SU-DHL-6 (cell line): ENCODE results near the gene KRTAP5-4.
"Not testable (repeated sequence)": the region's sequence is repeated elsewhere in the genome, so short reads cannot be mapped to it uniquely, and the experiment has no call there.

Source experiments
- H2AFZ ChIP-seq: fragments of 200-600 bp; sonication (generic); 2 replicates; pipeline ENCODE4 v1.6.1; 2014; ENCODE audit warnings: low read depth, mild to moderate bottlenecking, moderate library complexity, mixed read lengths, antibody characterized with exemption, low read length; ENCODE audit not compliant: severe bottlenecking
- H3F3A ChIP-seq: fragments of 200-600 bp; shearing (Covaris generic); 2 replicates; pipeline ENCODE4 v1.6.0; 2016; ENCODE audit warnings: antibody characterized with exemption, mild to moderate bottlenecking; ENCODE audit not compliant: insufficient read depth
- H3K27ac ChIP-seq: fragments of 200-600 bp; sonication (generic); 2 replicates; pipeline ENCODE4 v1.5.1; 2016; ENCODE audit warnings: low read depth, mild to moderate bottlenecking, low read length, moderate library complexity, mixed read lengths
- H3K27me3 ChIP-seq: fragments of 200-600 bp; sonication (generic), shearing (Covaris generic); 2 replicates; pipeline ENCODE4 v1.6.0; 2014; ENCODE audit warnings: mild to moderate bottlenecking, low read length
- H3K36me3 ChIP-seq: fragments of 200-600 bp; sonication (generic); 2 replicates; pipeline ENCODE4 v1.6.1; 2014; ENCODE audit warnings: mild to moderate bottlenecking, low read length, mixed read lengths
- H3K4me2 ChIP-seq: fragments of 300-600, 200-600 bp; shearing (Covaris generic), sonication (generic); 2 replicates; pipeline ENCODE4 v1.6.0; 2014; ENCODE audit warnings: low read length, low read depth, mild to moderate bottlenecking; ENCODE audit not compliant: poor library complexity, severe bottlenecking
- H3K4me3 ChIP-seq: fragments of 200-600 bp; sonication (generic); 2 replicates; pipeline ENCODE4 v1.5.1; 2014; ENCODE audit warnings: antibody characterized with exemption, low read length, mild to moderate bottlenecking, mixed read lengths; ENCODE audit not compliant: insufficient read depth, poor library complexity, severe bottlenecking
- H3K79me2 ChIP-seq: fragments of 200-600 bp; sonication (generic); 2 replicates; pipeline ENCODE4 v1.6.1; 2014; ENCODE audit warnings: mild to moderate bottlenecking, low read length, moderate library complexity; ENCODE audit not compliant: insufficient read depth
- H3K9ac ChIP-seq: fragments of 200-600 bp; sonication (generic); 2 replicates; pipeline ENCODE4 v1.7.0; 2014; ENCODE audit warnings: mild to moderate bottlenecking, low read length
- H3K9me2 ChIP-seq: fragments of 200-600 bp; sonication (generic); replicated peaks from 2 replicates; pipeline ENCODE4 v1.6.1; 2014; ENCODE audit warnings: low read length; ENCODE audit not compliant: insufficient read depth
- H3K9me3 ChIP-seq: fragments of 200-600 bp; sonication (generic); 2 replicates; pipeline ENCODE4 v1.6.1; 2014; ENCODE audit warnings: low read length, mixed read lengths; ENCODE audit not compliant: insufficient read depth
- H4K20me1 ChIP-seq: fragments of 200-600 bp; sonication (generic); 2 replicates; pipeline ENCODE4 v1.6.1; 2014; ENCODE audit warnings: low read depth, mild to moderate bottlenecking, antibody characterized with exemption, low read length, moderate library complexity, mixed read lengths
- EZH2phosphoT487 ChIP-seq: fragments of 200-600 bp; sonication (generic), shearing (Covaris generic); conservative IDR thresholded peaks from 2 replicates; pipeline ENCODE4 v1.6.1; 2018; ENCODE audit warnings: mild to moderate bottlenecking, antibody characterized with exemption, low read length, moderate library complexity, mixed read lengths
- TF ChIP-seq, protein P1 (sequence below): fragments of 200-600 bp; sonication (generic); IDR thresholded peaks from one replicate; pipeline ENCODE4 v1.5.1; 2017; ENCODE audit warnings: antibody characterized with exemption, mild to moderate bottlenecking, low read length, moderate library complexity; ENCODE audit not compliant: insufficient read depth, poor library complexity, severe bottlenecking

The KRTAP5-4 gene

DNA sequence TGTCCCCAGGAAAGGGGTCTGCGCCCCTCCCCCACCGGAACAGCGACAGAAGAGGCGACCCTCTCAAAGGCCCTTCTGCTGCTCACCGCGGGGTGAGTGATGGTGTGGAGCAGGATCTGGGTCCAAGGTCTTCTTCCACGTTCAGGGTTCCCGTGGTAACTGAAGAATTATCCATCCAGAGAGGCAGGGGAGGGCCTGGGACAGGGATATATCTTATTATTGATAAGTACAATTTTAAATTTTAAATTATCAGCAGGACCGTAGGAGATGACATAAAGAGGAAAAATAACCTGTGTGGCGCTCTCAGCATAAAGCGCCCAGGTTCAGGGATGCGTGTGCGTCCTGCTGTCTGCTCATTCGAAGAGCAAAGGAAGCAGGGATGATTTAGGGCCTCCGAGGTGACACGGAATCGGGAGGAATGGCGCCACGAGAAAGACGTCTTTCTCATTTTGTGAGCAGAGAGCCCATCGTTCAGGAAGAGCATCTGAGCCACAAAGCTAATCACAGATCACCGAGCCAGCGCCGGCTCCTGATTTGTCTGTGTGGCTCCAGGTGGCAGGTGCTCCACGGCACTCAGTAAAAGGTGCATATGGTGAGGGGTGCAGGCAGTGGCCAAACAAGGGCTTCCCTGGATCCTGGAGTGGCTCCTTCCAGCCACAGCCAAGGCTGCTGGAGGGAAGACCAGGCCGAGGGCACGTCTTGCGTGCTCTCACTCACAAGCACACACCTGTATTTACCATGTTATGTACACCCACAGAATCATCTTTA lies 26.9 kb upstream of the KRTAP5-4 start:
- H3K4me2 ChIP-seq, result no peak overlapping the region
- H3K36me3 ChIP-seq, result no peaks in the 10 kb centered on the region
- no peaks in the 10 kb centered on the region for H3K9me3 ChIP-seq
- no peak overlapping the region for H3K4me3 ChIP-seq
- no peaks in the 10 kb centered on the region for H4K20me1 ChIP-seq
- no peak overlapping the region for H3K9ac ChIP-seq
- no peaks in the 10 kb centered on the region for H3F3A ChIP-seq
- H3K9me2 ChIP-seq, result no peaks in the 10 kb centered on the region
- no peak overlapping the region for H2AFZ ChIP-seq
- H3K79me2 ChIP-seq, result no peaks in the 10 kb centered on the region
- no peaks in the 10 kb centered on the region for H3K27me3 ChIP-seq
- H3K27ac ChIP-seq, result no peak overlapping the region
- TF ChIP-seq EZH2phosphoT487, result no peak
- TF ChIP-seq, protein P1, sequence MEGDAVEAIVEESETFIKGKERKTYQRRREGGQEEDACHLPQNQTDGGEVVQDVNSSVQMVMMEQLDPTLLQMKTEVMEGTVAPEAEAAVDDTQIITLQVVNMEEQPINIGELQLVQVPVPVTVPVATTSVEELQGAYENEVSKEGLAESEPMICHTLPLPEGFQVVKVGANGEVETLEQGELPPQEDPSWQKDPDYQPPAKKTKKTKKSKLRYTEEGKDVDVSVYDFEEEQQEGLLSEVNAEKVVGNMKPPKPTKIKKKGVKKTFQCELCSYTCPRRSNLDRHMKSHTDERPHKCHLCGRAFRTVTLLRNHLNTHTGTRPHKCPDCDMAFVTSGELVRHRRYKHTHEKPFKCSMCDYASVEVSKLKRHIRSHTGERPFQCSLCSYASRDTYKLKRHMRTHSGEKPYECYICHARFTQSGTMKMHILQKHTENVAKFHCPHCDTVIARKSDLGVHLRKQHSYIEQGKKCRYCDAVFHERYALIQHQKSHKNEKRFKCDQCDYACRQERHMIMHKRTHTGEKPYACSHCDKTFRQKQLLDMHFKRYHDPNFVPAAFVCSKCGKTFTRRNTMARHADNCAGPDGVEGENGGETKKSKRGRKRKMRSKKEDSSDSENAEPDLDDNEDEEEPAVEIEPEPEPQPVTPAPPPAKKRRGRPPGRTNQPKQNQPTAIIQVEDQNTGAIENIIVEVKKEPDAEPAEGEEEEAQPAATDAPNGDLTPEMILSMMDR, result no peak

DNA sequence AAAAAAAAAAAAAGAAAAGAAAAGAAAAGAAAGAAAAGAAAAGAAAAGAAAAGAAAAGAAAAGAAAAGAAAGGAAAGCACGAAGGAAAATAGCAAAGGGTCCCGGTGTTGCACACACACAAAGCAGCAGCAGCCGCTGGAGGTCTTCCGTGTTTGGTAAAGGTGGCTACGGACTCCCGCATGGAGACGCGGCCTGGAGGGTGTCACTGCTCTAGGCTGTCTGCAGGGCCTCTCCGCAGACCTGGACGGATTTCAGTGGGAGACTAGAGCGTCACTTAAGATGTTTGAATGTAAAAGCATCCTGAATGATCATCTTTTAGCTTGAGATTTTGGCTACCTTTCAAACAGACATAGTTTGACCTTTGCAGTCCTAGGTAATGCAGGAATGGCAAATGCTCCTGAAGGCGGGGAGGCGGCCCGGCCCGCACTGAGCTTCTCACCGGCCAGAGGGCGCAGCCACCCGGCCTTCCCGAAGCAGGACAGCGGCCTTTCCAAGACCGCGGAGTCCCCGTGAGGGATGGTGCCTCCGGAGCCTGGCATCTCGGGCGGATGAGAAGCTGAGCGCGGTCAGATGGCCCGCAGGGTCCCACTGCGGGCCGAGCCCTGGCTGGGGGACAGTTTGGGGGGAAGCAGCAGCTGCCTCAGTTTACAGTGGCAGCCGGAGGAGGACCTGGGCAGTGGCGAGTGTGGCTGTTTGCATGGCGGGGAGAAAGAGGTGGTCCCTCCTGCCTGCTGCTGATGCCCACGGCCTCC lies 26.1 kb upstream of the KRTAP5-4 start:
- Histone ChIP-seq H3K79me2 (no peaks in the 10 kb centered on the region), H3K9ac (no peak overlapping the region), H3K27me3 (no peaks in the 10 kb centered on the region), H3K9me3 (no peaks in the 10 kb centered on the region), H3K4me3 (no peak overlapping the region), H3K27ac (no peak overlapping the region), H4K20me1 (no peaks in the 10 kb centered on the region), H3K9me2 (no peaks in the 10 kb centered on the region), H2AFZ (no peak overlapping the region), H3K36me3 (no peaks in the 10 kb centered on the region), H3K4me2 (no peak overlapping the region), H3F3A (no peaks in the 10 kb centered on the region)
- no peak for TF ChIP-seq EZH2phosphoT487
- TF ChIP-seq, protein P1, result no peak

DNA sequence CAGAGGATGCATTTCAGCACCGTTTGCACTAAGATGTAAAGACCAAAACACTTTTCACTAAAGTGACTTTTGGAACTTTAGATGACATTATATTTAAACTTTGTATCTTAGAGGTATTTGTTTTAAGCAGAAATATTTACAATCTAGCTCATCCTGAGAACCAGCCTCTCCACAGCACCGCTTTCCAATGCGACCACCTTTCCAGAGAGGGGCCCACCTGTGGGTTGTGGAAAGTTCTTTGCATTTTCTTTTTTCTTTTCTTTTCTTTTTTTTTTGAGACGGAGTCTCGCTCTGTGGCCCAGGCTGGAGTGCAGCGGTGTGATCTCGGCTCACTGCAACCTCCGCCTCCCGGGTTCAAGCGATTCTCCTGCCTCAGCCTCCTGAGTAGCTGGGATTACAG lies 24.6 kb upstream of the KRTAP5-4 start:
- H3K4me2 ChIP-seq, H3F3A ChIP-seq, H4K20me1 ChIP-seq, H3K9me2 ChIP-seq, H3K36me3 ChIP-seq, H3K27ac ChIP-seq, H3K9ac ChIP-seq, H3K9me3 ChIP-seq, H3K27me3 ChIP-seq, H3K79me2 ChIP-seq, H3K4me3 ChIP-seq, H2AFZ ChIP-seq: not testable (repeated sequence)

DNA sequence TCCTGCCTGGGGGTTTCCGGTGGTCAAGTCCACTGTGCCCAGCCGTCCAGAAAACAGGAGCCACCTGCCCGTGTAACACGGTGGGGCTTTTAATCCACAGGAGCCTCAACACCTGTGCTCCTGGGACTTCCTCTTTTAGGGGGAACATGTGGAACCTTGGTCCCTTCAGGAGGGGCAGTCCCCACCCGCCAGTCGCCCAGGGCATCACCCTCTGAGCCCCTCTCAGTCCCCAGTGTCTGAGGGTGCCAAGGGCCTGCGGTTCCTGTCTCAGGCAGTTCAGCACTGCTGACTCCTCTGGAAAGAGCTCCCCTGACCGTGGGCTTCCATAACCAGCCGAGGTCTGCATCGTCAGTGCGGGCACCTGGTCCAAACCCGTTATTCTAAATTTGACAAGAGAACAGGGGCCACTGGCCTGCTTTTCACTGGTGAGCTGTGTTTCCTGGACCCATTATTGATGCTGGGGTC lies 23.5 kb upstream of the KRTAP5-4 start:
- no peaks in the 10 kb centered on the region for H4K20me1 ChIP-seq
- no peak overlapping the region for H2AFZ ChIP-seq
- TF ChIP-seq EZH2phosphoT487, result no peak
- TF ChIP-seq, protein P1, result no peak
- H3K27ac ChIP-seq, result no peak overlapping the region
- H3K4me2 ChIP-seq, result no peak overlapping the region
- no peaks in the 10 kb centered on the region for H3K9me2 ChIP-seq
- no peaks in the 10 kb centered on the region for H3K27me3 ChIP-seq
- H3F3A ChIP-seq, result no peaks in the 10 kb centered on the region
- H3K36me3 ChIP-seq, result no peaks in the 10 kb centered on the region
- no peaks in the 10 kb centered on the region for H3K9me3 ChIP-seq
- H3K9ac ChIP-seq, result no peak overlapping the region
- no peaks in the 10 kb centered on the region for H3K79me2 ChIP-seq
- H3K4me3 ChIP-seq, result no peak overlapping the region
